Measurements from ENCODE around the gene SLC4A4.

The SLC4A4 gene

DNA sequence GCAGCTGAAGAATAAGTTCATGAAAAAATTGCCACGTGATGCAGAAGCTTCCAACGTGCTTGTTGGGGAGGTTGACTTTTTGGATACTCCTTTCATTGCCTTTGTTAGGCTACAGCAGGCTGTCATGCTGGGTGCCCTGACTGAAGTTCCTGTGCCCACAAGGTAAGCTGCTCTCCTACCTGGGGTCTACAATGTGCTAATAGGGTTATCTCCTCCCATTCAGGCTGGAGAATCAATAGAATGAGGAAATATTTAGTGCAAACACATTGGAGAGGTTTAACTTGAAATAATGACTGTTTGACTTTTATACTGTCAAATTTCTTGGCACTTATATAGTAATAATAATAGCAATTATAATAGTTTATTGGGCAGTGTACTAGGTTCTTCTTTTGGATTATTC is 101.8 kb downstream of the SLC4A4 start:
- H3K4me3 ChIP-seq (ENCODE audit: control insufficient read depth, low read depth, low read length): no peak overlapping the region
- TF ChIP-seq, protein P1, sequence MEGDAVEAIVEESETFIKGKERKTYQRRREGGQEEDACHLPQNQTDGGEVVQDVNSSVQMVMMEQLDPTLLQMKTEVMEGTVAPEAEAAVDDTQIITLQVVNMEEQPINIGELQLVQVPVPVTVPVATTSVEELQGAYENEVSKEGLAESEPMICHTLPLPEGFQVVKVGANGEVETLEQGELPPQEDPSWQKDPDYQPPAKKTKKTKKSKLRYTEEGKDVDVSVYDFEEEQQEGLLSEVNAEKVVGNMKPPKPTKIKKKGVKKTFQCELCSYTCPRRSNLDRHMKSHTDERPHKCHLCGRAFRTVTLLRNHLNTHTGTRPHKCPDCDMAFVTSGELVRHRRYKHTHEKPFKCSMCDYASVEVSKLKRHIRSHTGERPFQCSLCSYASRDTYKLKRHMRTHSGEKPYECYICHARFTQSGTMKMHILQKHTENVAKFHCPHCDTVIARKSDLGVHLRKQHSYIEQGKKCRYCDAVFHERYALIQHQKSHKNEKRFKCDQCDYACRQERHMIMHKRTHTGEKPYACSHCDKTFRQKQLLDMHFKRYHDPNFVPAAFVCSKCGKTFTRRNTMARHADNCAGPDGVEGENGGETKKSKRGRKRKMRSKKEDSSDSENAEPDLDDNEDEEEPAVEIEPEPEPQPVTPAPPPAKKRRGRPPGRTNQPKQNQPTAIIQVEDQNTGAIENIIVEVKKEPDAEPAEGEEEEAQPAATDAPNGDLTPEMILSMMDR (conservative IDR thresholded peaks at IDR 0.05; ENCODE audit: control insufficient read depth, insufficient read depth, low read depth, low read length): no peak
- DNase-seq (ENCODE audit: low read depth): no peak

DNA sequence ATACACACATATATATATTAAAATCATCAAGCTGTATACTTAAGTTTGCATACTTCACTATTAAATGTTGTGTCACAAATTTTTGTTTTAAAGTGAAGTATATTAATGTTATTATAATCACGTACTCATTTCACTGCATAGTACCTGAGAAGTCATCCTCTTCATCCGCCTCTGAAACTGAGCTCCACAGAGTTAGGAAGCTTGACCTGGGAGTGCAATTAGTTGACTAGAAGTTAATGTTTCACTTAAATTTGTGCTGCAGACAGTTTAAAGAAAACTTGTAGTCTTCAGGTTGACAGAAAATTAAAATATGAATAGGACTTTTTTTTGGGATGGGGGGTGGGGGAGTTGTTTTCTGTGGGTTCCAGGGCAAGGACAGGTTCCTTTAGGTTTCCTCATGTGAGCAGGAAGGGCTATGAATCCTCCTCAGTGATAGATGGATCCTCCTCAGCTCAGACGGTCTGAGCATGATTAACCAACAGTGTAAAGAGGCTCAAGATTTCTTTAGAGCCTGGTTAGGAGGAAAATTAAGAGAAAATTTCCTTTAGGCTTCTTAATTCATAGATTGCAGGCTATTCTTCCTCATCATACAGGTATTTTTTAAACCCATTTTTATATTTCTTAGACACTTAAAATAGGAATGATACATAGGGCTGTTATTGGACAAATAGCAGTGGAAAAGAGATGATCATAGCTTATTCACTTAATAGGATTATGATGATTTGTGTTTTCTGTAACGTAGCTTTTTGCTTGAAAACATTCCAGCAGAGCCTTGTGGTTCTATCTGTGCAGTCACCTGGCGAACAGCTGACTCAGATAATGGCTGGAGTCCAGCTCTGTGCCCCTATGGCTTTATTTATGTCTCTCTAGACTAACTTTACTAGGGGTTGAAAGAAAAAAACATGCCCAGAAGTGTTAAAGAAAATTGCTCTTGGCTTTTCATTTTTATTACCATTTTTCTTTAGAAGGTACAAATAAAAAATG is 102.7 kb downstream of the SLC4A4 start:
- peak; percentile 14 for DNase-seq (ENCODE audit: low read depth)
- TF ChIP-seq, protein P1 (conservative IDR thresholded peaks at IDR 0.05; ENCODE audit: control insufficient read depth, insufficient read depth, low read depth, low read length): no peak
- no peak overlapping the region for H3K4me3 ChIP-seq (ENCODE audit: control insufficient read depth, low read depth, low read length)

DNA sequence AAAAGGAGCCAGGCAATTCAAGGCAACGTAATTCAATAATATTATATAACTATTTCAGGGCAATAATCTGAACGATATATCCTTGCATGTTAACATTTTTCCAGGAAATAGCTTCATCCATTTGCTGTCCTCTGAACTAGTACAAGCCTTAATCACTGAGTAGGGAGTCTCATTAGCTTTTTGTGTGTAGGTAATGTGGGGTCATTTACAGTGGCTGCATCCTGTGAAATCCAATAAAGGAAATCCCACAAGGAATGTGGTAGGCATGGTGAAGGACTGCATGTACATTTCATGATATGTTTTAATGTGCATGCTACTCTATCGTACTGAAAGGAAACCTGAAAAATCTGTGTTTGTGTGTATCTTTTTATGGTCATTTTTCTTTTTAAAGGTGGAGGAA is 103.5 kb downstream of the SLC4A4 start:
- DNase-seq (ENCODE audit: low read depth): no peak
- H3K4me3 ChIP-seq (ENCODE audit: control insufficient read depth, low read depth, low read length): no peak overlapping the region
- TF ChIP-seq, protein P1 (conservative IDR thresholded peaks at IDR 0.05; ENCODE audit: control insufficient read depth, insufficient read depth, low read depth, low read length): no peak

DNA sequence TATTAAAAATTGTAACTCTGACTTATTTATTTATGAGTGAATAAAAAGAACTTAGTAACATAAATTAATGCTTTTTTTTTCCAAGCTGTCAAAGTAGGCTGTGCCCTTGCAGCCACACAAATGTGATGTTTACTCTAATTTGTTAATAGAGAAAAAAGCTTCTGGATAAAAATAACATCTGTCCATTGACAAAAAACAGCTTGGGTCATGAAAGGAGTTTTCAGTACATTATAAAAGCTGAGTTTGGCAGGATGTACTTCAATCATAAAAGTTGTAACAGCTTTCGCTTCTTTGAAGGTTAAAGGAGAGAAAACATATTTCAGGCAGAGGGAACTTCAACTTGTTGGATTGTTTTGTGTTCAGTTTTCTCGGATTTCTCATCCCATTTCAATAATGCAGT is 105.6 kb downstream of the SLC4A4 start:
- H3K4me3 ChIP-seq (ENCODE audit: control insufficient read depth, low read depth, low read length): no peak overlapping the region
- no peak for DNase-seq (ENCODE audit: low read depth)
- TF ChIP-seq, protein P1 (conservative IDR thresholded peaks at IDR 0.05; ENCODE audit: control insufficient read depth, insufficient read depth, low read depth, low read length): no peak

DNA sequence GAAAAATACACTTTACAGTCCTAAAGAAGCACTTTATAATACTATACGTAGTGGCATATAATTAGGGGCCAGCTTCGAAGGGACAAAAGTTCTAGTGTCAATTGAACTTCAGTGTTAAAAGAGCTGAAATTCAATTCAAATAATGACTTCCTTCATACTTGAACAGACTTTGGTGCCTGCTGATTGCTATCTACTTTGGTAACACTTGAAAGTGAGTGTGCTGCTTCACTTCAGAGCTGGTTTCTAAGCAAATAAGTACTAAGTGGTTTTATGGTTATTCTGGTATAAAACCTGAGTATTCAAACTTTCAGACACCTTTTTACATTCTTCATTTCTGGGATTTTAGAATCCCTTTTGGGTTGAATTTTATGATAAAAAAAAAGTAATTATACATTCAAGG is 107.0 kb downstream of the SLC4A4 start:
- no peak for DNase-seq (ENCODE audit: low read depth)
- no peak overlapping the region for H3K4me3 ChIP-seq (ENCODE audit: control insufficient read depth, low read depth, low read length)
- TF ChIP-seq, protein P1 (conservative IDR thresholded peaks at IDR 0.05; ENCODE audit: control insufficient read depth, insufficient read depth, low read depth, low read length): no peak

DNA sequence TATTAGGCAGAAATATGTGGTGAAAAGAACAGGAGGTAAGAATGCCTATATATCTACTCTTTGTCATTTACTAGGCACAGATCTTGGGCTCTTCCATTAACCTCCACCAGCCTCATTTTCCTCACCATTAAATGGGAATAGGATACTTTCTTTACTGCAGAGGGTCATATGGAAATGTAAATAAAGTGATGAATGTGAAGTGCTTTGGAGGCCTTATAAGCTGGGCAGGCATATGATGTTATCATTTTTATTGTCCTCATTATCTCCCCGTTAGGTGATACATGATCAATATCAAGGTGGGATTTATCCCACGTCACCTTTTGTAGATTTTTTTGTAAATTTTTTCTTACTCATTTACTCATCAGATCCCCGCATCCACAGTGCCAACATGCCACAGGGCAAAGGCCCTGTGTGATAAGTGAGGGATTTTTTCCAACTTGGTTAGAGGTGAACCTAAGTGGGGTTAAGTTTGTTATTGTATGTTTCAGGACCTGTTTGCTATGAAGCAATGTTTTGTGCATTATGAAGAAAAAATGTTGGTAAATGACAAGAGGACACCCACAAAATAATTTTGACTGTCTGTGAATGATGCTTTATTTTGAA is 107.8 kb downstream of the SLC4A4 start:
- H3K4me3 ChIP-seq (ENCODE audit: control insufficient read depth, low read depth, low read length): no peak overlapping the region
- no peak for DNase-seq (ENCODE audit: low read depth)
- TF ChIP-seq, protein P1 (conservative IDR thresholded peaks at IDR 0.05; ENCODE audit: control insufficient read depth, insufficient read depth, low read depth, low read length): no peak

Data from fibroblast of mammary gland (primary cell).